Measurements from ENCODE around the gene ALS2CL. TPM values are rescaled to one million over a fixed set of nuclear protein-coding genes. Genes with fewer than 3 reads are reported as not detected.

Gene ALS2CL
- total RNA-seq, 1 donor from 2014 or later = 21.0 TPM

DNA sequence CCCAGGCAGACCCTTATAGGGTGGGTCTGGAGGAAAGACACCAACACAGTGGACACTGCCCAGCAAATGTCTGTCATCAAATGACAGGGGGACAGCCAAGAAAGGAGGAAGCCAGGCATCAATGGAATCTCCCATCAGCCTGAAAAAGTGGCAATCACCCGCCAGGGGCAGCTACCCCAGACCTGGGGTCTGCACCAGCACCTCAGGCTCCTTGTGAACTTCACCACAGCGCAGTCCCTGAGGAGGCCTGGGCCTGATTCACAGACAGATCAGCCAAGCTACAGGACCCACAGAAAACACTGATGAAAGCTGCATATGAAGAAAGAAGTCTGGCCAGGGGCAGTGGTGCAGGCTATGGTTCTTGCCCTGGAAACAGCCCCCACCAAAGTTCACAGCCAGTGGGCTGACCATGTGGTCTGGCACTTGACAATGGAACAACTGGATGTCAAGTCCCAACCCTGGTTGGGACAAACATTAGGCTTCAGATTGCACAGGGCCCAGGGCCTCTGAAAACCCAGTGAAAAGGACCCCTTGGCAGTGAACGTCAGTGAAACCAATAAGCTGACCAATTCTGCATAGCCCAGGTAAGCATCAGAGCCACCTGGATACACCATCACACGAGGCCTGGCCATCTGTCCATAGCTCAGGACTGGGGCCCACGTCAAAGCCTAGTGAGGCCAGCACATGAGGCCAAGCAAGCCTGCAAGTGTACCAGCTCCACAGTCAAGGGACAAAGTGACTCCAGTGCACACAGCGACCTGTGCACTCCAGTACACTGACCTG is 29.1 kb downstream of the ALS2CL start:
- no peak for DNase-seq

DNA sequence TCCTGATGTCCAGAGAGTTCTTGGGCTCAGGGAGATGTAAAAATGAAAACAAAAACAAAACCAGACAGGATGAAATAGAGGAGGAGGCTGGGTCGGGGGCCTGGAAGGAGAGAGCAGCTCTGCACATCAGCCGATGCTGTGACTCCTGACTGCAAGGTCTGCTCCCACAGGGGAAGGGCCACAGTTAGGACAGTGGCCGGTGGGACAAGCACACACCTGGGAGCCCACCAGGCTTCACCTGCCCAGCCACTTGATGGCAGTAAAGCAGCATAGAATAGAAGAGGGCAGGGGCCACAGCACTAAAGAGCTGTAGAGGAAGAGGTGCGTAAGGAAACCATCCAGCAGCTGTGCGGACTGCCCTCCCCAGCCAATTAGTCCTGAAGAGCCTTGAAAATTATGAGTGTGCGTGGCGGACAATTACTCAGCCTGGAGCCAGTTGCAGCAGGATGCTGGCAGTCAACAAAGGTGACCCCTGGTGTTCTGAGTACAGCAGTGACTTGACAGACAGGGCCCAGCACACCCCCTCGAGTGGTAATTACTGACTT is 29.8 kb downstream of the ALS2CL start:
- DNase-seq = peak; percentile 5

GRCh38 chr3:46662771-46663551 is 30.5 kb downstream of the ALS2CL start:
- DNase-seq = peak; percentile 75

GRCh38 chr3:46661776-46662766 is 31.4 kb downstream of the ALS2CL start:
- no peak for DNase-seq

DNA sequence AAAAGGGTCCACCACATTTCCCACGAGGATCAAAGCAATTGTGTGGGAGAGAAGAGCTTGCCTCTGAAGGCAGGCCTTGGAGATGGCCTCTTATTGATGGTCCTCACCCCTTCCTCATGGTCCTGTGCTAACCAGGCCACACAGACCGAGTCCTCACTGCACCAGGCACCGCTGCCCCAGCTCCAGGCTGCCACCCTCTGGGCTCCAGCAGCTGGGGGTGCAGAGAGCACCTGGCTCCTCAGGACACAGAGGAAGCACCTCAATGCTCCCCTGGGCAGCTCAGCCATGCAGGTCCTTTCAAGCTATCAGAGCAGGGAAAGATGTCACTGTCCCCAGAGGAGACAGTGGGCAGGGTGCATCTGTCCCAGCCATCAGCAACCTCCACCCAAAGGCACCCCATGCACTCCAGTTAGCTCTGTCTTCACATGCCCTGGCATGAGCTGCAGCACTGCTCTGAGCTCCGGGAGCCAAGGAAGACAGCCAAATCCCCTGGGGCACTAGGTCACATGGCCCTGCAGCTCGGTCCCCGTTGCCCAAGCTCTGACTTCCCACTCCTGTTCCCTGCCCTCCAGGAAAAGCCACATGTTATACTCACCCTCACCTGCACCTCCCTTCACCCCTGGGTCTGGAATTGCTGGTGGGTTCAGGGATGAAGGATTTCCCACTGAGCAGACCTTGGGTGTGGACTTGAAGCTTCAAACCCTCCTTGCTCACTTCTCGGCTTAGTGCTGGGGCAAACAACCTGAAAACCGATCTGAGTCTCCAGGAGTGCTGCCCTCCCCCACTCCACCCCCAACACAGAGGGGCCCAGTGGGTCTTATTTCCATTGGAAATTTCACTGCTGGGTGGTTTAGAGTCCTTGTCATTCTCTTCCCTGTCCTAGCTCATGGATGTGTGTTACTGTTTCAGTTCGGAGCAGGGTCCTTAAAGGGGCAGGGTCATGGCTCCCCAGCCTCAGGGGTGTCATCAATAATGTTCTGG is 32.6 kb downstream of the ALS2CL start:
- no peak for DNase-seq

DNA sequence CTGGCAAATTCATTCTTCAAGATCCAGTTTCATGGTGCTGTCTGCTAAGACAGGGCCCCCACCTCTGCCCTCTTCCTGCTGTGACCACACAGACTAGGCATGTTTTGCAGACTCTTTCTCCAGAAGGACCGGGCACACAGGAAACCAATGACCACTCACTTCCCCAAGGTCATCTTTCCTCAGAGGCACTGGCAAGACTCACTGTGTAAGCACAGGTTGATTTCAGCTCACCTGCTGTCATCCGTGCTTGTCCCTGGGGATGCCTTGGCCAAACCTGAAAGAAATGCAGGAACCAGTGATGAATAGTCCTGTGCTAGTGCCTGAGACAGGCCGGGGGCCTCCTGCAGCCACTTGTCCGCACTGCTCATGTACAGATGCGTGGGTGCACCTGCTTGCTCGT is 33.5 kb downstream of the ALS2CL start:
- DNase-seq = no peak

DNA sequence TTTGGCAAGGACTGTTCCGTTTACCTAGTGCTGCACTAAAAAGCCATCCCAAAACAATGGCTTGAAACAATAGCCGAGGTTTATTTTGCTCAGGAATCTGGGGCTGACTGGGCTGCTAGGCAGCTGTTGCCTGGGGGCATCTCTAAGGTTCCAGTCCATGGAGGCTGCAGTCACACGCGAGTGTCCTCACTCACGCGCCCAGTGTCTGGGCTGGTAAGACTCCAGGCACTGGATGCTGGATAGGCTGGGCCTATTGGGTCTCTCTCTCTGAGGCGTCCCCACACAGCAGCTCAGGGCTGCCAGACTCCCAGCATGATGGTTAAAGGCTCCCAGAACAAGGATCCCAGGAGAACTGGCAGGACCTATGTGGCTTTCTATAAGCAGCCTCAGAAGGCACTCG is 34.2 kb downstream of the ALS2CL start:
- no peak for DNase-seq

- no peak for DNase-seq
Observed at GRCh38 chr3:46656778-46657556, 36.5 kb downstream of the ALS2CL start.

- no peak for DNase-seq
Observed at GRCh38 chr3:46655271-46655670, 38.2 kb downstream of the ALS2CL start.

- no peak for DNase-seq
Observed at GRCh38 chr3:46651084-46651483, 42.4 kb downstream of the ALS2CL start.

GRCh38 chr3:46649436-46649835 is 44.0 kb downstream of the ALS2CL start:
- no peak for DNase-seq

- DNase-seq = no peak
Observed at GRCh38 chr3:46648096-46648495, 45.4 kb downstream of the ALS2CL start.

- DNase-seq = no peak
Observed at GRCh38 chr3:46646700-46647099, 46.8 kb downstream of the ALS2CL start.

- DNase-seq = no peak
Observed at GRCh38 chr3:46643701-46644100, 49.8 kb downstream of the ALS2CL start.

DNA sequence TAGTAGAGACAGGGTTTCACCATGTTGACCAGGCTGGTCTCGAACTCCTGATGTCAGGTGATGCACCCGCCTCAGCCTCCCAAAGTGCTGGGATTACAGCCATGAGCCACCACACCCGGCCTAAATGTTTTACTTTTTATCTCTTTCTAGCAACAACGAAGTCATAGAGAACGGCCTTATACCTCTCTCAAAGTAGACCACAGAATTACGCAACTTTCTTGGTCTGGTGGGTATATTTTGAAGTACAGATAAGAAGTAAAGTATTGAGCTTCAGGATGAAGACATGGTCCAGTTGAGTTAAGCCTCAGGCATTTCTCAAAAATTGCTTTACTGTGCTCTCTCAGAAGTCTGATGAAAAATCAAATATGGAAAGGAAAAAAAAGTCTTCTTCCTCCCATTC is 50.5 kb downstream of the ALS2CL start:
- no peak for DNase-seq

DNA sequence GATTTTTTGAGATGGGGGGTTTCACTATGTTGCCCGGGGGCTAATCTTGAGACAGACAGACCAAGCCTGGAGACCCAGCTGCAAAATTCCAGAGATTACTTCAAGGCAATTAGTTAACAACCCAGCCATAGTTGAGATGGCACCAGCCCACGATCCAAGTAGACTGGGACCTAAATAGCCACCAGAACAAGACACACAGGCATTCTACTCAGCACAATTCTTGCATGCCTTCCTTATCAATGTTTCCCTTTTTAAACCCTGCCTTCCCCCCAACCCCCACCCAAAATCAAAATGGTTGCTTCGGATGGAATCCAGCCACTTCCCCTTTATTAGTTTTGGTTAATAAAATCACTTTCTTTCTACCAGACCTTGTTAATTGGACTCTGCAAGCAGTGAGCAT is 52.6 kb downstream of the ALS2CL start:
- DNase-seq = no peak

DNA sequence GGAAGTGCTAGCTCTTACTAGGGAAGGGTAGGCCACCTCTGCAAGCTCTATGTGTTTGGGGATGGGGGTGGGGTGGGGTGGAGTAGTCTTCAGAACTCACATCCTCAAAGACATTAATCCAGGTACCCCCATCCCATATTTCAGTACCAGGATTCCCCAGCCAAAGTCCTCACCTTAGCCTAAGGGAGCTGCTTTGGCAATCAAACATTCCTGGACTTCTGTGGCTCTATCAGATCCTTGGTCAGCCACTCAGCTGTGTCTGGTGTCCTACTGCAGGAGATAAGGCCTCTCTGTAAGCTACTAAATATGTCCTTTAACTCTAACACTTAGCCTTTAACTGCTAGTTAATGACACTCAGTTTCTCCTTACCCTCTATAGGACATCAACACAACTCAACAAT is 54.3 kb downstream of the ALS2CL start:
- no peak for DNase-seq

- DNase-seq = no peak
Observed at GRCh38 chr3:46634856-46635255, 58.6 kb downstream of the ALS2CL start.

- no peak for DNase-seq
Observed at GRCh38 chr3:46632792-46633191, 60.7 kb downstream of the ALS2CL start.

Measured in skin of body (tissue), 2 donors.